ENCODE results near the gene SHANK3.
A peak's percentile ranks its signal among the peaks of the same experiment; 100 is the strongest.

The SHANK3 gene

GRCh38 chr22:50672471-50673230, at the start of gene SHANK3:
SHANK3 (plus strand) TSS chr22:50672823.
- H3K27ac ChIP-seq, result no peak within 1 kb of the TSS
- ChIA-PET CTCF (no interaction called here), POLR2A (ENCODE audit: low non-redundant PET) (no interaction called here)
- DNase-seq (ENCODE audit: low spot score), result no peak
- TF ChIP-seq, protein P1, sequence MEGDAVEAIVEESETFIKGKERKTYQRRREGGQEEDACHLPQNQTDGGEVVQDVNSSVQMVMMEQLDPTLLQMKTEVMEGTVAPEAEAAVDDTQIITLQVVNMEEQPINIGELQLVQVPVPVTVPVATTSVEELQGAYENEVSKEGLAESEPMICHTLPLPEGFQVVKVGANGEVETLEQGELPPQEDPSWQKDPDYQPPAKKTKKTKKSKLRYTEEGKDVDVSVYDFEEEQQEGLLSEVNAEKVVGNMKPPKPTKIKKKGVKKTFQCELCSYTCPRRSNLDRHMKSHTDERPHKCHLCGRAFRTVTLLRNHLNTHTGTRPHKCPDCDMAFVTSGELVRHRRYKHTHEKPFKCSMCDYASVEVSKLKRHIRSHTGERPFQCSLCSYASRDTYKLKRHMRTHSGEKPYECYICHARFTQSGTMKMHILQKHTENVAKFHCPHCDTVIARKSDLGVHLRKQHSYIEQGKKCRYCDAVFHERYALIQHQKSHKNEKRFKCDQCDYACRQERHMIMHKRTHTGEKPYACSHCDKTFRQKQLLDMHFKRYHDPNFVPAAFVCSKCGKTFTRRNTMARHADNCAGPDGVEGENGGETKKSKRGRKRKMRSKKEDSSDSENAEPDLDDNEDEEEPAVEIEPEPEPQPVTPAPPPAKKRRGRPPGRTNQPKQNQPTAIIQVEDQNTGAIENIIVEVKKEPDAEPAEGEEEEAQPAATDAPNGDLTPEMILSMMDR (conservative IDR thresholded peaks at IDR 0.05; ENCODE audit: low read depth), result no peak

DNA sequence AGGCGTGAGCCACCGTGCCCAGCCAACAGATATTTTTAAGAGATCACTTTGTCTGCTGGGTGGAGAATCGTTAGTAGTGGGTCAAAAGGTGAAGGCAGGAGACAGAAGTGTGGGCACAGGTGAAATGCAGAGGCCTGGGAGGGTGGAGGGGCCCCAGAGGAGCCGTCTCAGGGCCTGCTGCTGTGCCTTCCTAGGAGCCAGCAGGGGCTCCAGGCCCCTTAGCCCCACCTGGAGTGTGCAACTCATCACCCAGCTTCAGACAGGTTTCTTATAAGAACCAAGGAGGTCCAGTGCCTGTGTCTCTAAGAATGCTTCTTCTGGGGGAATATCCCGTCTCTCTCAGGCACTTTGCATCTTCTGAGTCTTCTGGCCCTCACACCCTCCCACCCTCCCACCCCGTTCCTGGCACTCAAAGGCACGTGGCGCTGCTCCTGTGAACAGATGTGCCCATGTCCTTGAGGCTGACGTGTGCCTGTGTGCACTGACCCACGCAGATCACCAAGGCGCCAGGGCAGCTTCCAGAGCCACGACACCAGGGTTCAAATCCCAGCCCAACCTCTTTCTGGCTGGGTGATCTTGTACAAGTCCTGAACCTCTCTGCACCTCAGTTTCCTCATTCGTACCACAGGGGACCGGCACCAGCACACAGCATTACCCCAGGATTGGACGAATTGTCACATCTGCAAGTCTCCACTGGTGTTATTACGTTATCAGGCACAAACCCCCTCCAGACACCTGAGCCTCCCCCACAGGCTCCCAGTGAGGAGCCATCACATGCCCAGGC, 48.1 kb upstream of the SHANK3 start:
- DNase-seq (ENCODE audit: low spot score), result no peak
- H3K27ac ChIP-seq, result peak overlapping the region; percentile 11
- TF ChIP-seq, protein P1 (conservative IDR thresholded peaks at IDR 0.05; ENCODE audit: low read depth), result no peak
- CTCF ChIA-PET, result interaction anchor here (0.6 kb wide), 1 partner anchor 610 kb away, joined by 3 read pairs; no protein-coding TSS in a partner anchor
- POLR2A ChIA-PET (ENCODE audit: low non-redundant PET), result no interaction called here

DNA sequence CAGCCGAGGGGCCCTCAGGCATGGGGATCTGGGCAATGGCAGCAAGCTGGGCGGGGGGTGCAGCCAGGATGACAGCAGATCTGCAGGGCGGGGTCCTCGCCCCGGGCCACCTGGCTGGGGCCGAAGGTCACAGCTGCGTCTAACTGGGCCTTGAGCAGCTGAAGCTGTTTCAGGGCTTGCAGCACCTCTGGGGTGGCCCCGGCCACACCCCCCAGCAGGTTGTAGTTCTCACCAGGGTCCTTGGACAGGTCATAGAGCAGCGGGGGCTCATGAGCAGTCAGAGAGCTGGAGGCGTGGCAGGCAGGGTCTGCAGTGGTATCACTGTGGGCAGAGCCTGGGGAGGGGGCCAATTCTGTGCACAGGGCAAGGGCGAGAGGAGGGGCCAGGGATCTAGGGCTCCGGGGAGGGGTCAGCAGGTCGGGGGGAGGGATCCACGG, 47.5 kb upstream of the SHANK3 start:
- H3K27ac ChIP-seq, result peak overlapping the region; percentile 11; the same call in 1 of the 2 replicates
- TF ChIP-seq, protein P1 (conservative IDR thresholded peaks at IDR 0.05; ENCODE audit: low read depth), result no peak
- ChIA-PET CTCF (no interaction called here), POLR2A (ENCODE audit: low non-redundant PET) (no interaction called here)
- DNase-seq (ENCODE audit: low spot score), result no peak

DNA sequence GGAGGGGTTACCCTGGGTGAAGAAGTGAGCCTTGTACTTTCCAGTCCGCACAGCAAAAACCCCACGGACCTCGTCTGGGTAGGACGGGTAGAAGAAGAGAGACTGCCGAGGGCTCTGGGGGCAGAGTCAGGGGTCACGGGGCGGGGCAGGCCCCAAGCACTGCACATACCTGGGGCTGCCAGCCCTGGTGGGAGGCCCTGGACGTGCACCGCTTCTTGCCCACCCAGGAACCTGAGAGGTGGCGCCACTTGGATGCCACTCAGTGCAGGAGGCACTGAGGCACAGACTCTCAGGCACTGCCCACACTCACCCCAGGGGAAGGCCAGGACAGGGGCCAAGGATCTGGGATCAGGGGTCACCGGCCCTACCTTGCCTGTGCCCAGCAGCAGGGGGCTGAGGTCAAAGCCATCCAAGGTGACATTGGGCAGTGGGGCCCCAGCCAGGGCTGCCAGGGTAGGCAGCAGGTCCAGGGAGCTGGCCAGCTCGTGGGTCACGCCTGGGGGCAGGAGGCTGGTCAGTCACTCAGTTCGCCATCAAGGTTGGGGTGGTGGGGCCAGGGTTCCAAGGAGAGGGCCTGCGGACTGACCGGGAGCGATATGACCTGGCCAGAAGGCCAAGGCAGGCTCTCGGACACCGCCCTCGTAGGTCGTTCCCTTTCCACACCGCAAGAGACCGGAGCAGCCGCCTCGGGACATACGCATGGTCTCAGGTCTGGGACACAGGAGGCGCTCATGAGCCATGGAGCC, 46.9 kb upstream of the SHANK3 start:
- ChIA-PET CTCF (no interaction called here), POLR2A (ENCODE audit: low non-redundant PET) (no interaction called here)
- DNase-seq (ENCODE audit: low spot score), result no peak
- no peak overlapping the region for H3K27ac ChIP-seq
- TF ChIP-seq, protein P1 (conservative IDR thresholded peaks at IDR 0.05; ENCODE audit: low read depth), result no peak

GRCh38 chr22:50626314-50626849, 46.2 kb upstream of the SHANK3 start:
- no peak for DNase-seq (ENCODE audit: low spot score)
- POLR2A ChIA-PET (ENCODE audit: low non-redundant PET), result no interaction called here
- peak overlapping the region; percentile 67; the same call in 1 of the 2 replicates for H3K27ac ChIP-seq
- CTCF ChIA-PET, result interaction anchor here (0.7 kb wide), 1 partner anchor 65 kb away, joined by 3 read pairs; no protein-coding TSS in a partner anchor
- TF ChIP-seq, protein P1 (conservative IDR thresholded peaks at IDR 0.05; ENCODE audit: low read depth), result no peak

Data from RWPE1 (cell line).